Liver (tissue), 9 donors: ENCODE measurements around the gene TMEM63B. TPM values are rescaled to one million over a fixed set of nuclear protein-coding genes. Genes with fewer than 3 reads are reported as not detected.

Source experiments
- DNase-seq: peaks from one replicate; pipeline ENCODE4 v3.0.0-alpha.2; 2017; ENCODE audit warnings: low spot score
- H3K27ac ChIP-seq, 2 donors: one replicate each; pipeline ENCODE4 v1.7.0; 2013; ENCODE audit warnings: inconsistent platforms in 2 of 2, low read length in 2 of 2, control low read depth in 1 of 2, low read depth in 1 of 2, mild to moderate bottlenecking in 1 of 2
- H3K27me3 ChIP-seq, 4 donors: one replicate each; pipeline versions ENCODE4 v1.6.1 to v1.7.0; 2013; ENCODE audit warnings: low read length in 3 of 4, inconsistent platforms in 1 of 4, mild to moderate bottlenecking in 1 of 4, moderate library complexity in 1 of 4; ENCODE audit not compliant: control insufficient read depth in 4 of 4, insufficient read depth in 4 of 4
- H3K36me3 ChIP-seq, 4 donors: one replicate each; pipeline versions ENCODE4 v1.6.1 to v1.7.0; 2013; ENCODE audit warnings: low read length in 3 of 4, mild to moderate bottlenecking in 3 of 4, low read depth in 1 of 4, moderate library complexity in 1 of 4; ENCODE audit not compliant: control insufficient read depth in 4 of 4, insufficient read depth in 3 of 4
- H3K4me1 ChIP-seq, 4 donors: one replicate each; pipeline versions ENCODE4 v1.6.1 to v1.7.0; 2013; ENCODE audit warnings: low read length in 3 of 4, mild to moderate bottlenecking in 3 of 4, moderate library complexity in 1 of 4; ENCODE audit not compliant: control insufficient read depth in 4 of 4, insufficient read depth in 4 of 4
- H3K4me3 ChIP-seq, 3 donors: one replicate each; pipeline versions ENCODE4 v1.6.1 to v1.7.0; 2013; ENCODE audit warnings: low read length in 3 of 3, control low read depth in 1 of 3, low read depth in 1 of 3, mild to moderate bottlenecking in 1 of 3
- H3K9ac ChIP-seq, 2 donors: one replicate each; pipeline ENCODE4 v1.7.0; 2013; ENCODE audit warnings: low read length in 2 of 2, mild to moderate bottlenecking in 2 of 2, moderate library complexity in 2 of 2, control low read depth in 1 of 2, low read depth in 1 of 2
- H3K9me3 ChIP-seq, 4 donors: one replicate each; pipeline versions ENCODE4 v1.6.1 to v1.7.0; 2013; ENCODE audit warnings: low read length in 3 of 4; ENCODE audit not compliant: control insufficient read depth in 4 of 4
- ATF3 ChIP-seq: IDR thresholded peaks from 2 replicates; pipeline ENCODE4 v1.6.1; 2016; ENCODE audit warnings: antibody characterized with exemption
- EGR1 ChIP-seq, 2 donors: IDR thresholded peaks; 2 replicates each; pipeline ENCODE4 v1.6.1; 2016 to 2018; ENCODE audit warnings: antibody characterized with exemption in 2 of 2, low read depth in 2 of 2
- FOXA1 ChIP-seq: IDR thresholded peaks from 2 replicates; pipeline ENCODE4 v1.6.1; 2016; ENCODE audit warnings: antibody characterized with exemption
- GABPA ChIP-seq, 2 donors: IDR thresholded peaks in 1 of 2; conservative IDR thresholded peaks in 1 of 2; 2 replicates each; pipeline ENCODE4 v1.6.1; 2016; ENCODE audit warnings: antibody characterized with exemption in 2 of 2, mild to moderate bottlenecking in 1 of 2, moderate library complexity in 1 of 2
- HNF4A ChIP-seq, 2 donors: conservative IDR thresholded peaks; 2 replicates each; pipeline ENCODE4 v1.6.1; 2016; ENCODE audit warnings: antibody characterized with exemption in 2 of 2, mild to moderate bottlenecking in 2 of 2
- HNF4G ChIP-seq: IDR thresholded peaks from 2 replicates; pipeline ENCODE4 v1.6.1; 2016; ENCODE audit warnings: antibody characterized with exemption
- JUND ChIP-seq, 2 donors: IDR thresholded peaks; 2 replicates each; pipeline ENCODE4 v1.6.1; 2016; ENCODE audit warnings: antibody characterized with exemption in 2 of 2
- RAD21 ChIP-seq, 2 donors: IDR thresholded peaks; 2 replicates each; pipeline ENCODE4 v1.6.1; 2016; ENCODE audit warnings: antibody characterized with exemption in 2 of 2, mild to moderate bottlenecking in 2 of 2
- SP1 ChIP-seq: IDR thresholded peaks from 2 replicates; pipeline ENCODE4 v1.6.1; 2018; ENCODE audit warnings: antibody characterized with exemption, mild to moderate bottlenecking
- TAF1 ChIP-seq: conservative IDR thresholded peaks from 2 replicates; pipeline ENCODE4 v1.6.1; 2016; ENCODE audit warnings: antibody characterized with exemption, mild to moderate bottlenecking
- YY1 ChIP-seq: IDR thresholded peaks from 2 replicates; pipeline ENCODE4 v1.6.1; 2016; ENCODE audit warnings: antibody characterized with exemption, mild to moderate bottlenecking
- ZBTB33 ChIP-seq: IDR thresholded peaks from 2 replicates; pipeline ENCODE4 v1.6.1; 2016; ENCODE audit warnings: antibody characterized with exemption
- WGBS: extraction: QIAGEN DNeasy Blood & Tissue Kit; methylation state at CpG from one replicate; pipeline ENCODE4 v1.1.7; 2013; 5-methylcytosine and 5-hydroxymethylcytosine counted together
- polyA plus RNA-seq, 2 donors: library from polyadenylated mRNA; stranded (reverse) in 1 of 2; unstranded in 1 of 2; fragments of 200-250 nt in 1 of 2; fragments of >200 nt in 1 of 2; fragmentation: Nextera tagmentation in 1 of 2; extraction: Ambion mirVana in 1 of 2; gene quantifications; one replicate each; pipeline versions ENCODE4 v1.2.1 to v1.2.3, GENCODE V29; 2013 to 2015
- total RNA-seq, 2 donors: library from RNA; depleted of rRNA; stranded (reverse); fragments of >200 nt; gene quantifications; one replicate each; pipeline ENCODE4 v1.2.3, GENCODE V29; 2014
- TF ChIP-seq, protein P1 (sequence below): fragments of 150-350 bp; IDR thresholded peaks from 2 replicates; pipeline ENCODE4 v1.5.1; 2017; ENCODE audit warnings: improper control_type of control experiment, low read depth, low read length; ENCODE audit not compliant: missing input control
- TF ChIP-seq, protein P2 (sequence below): IDR thresholded peaks from 2 replicates; pipeline ENCODE4 v1.6.1; 2016; ENCODE audit warnings: antibody characterized with exemption, mild to moderate bottlenecking
- TF ChIP-seq, protein P3 (sequence below): IDR thresholded peaks from 2 replicates; pipeline ENCODE4 v1.6.1; 2016; ENCODE audit warnings: antibody characterized with exemption
- donor health status: healthy.
- donor health status: healthy.
- donor health status: healthy.
- donor health status: healthy.
- donor health status: healthy.

TMEM63B gene
- total and polyA plus RNA-seq, 4 donors: 9.6 to 64.9 (median 37.6) TPM

GRCh38 chr6:44182911-44183390, 55.6 kb downstream of the TMEM63B start:
- 97% methylated on average over 4 of the region's 4 CpGs for WGBS
- H3K4me1 ChIP-seq: peaks cover 0 to 6% (median 0%) of the 10 kb centered on the region in 4 donors
- TF ChIP-seq FOXA1: no peak
- no peak for TF ChIP-seq YY1
- TF ChIP-seq HNF4G: no peak
- no peak for TF ChIP-seq EGR1 (IDR thresholded peaks at IDR 0.05; ENCODE audit: low read depth in 2 of 2)
- TF ChIP-seq, protein P1, sequence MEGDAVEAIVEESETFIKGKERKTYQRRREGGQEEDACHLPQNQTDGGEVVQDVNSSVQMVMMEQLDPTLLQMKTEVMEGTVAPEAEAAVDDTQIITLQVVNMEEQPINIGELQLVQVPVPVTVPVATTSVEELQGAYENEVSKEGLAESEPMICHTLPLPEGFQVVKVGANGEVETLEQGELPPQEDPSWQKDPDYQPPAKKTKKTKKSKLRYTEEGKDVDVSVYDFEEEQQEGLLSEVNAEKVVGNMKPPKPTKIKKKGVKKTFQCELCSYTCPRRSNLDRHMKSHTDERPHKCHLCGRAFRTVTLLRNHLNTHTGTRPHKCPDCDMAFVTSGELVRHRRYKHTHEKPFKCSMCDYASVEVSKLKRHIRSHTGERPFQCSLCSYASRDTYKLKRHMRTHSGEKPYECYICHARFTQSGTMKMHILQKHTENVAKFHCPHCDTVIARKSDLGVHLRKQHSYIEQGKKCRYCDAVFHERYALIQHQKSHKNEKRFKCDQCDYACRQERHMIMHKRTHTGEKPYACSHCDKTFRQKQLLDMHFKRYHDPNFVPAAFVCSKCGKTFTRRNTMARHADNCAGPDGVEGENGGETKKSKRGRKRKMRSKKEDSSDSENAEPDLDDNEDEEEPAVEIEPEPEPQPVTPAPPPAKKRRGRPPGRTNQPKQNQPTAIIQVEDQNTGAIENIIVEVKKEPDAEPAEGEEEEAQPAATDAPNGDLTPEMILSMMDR: no peak
- no peak for TF ChIP-seq TAF1
- TF ChIP-seq ZBTB33: no peak
- TF ChIP-seq, protein P2, sequence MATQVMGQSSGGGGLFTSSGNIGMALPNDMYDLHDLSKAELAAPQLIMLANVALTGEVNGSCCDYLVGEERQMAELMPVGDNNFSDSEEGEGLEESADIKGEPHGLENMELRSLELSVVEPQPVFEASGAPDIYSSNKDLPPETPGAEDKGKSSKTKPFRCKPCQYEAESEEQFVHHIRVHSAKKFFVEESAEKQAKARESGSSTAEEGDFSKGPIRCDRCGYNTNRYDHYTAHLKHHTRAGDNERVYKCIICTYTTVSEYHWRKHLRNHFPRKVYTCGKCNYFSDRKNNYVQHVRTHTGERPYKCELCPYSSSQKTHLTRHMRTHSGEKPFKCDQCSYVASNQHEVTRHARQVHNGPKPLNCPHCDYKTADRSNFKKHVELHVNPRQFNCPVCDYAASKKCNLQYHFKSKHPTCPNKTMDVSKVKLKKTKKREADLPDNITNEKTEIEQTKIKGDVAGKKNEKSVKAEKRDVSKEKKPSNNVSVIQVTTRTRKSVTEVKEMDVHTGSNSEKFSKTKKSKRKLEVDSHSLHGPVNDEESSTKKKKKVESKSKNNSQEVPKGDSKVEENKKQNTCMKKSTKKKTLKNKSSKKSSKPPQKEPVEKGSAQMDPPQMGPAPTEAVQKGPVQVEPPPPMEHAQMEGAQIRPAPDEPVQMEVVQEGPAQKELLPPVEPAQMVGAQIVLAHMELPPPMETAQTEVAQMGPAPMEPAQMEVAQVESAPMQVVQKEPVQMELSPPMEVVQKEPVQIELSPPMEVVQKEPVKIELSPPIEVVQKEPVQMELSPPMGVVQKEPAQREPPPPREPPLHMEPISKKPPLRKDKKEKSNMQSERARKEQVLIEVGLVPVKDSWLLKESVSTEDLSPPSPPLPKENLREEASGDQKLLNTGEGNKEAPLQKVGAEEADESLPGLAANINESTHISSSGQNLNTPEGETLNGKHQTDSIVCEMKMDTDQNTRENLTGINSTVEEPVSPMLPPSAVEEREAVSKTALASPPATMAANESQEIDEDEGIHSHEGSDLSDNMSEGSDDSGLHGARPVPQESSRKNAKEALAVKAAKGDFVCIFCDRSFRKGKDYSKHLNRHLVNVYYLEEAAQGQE: no peak
- H3K36me3 ChIP-seq: no peaks in the 10 kb centered on the region
- H3K4me3 ChIP-seq: no peak overlapping the region
- no peak overlapping the region for H3K9ac ChIP-seq
- no peaks in the 10 kb centered on the region for H3K27me3 ChIP-seq
- H3K27ac ChIP-seq: no peak overlapping the region
- no peak for DNase-seq
- H3K9me3 ChIP-seq: no peaks in the 10 kb centered on the region

- Histone ChIP-seq H3K9ac (no peak overlapping the region), H3K4me3 (no peak overlapping the region), H3K27ac (no peak overlapping the region), H3K9me3 (no peaks in the 10 kb centered on the region), H3K4me1 (peaks cover 0 to 6% (median 0%) of the 10 kb centered on the region in 4 donors), H3K27me3 (no peaks in the 10 kb centered on the region), H3K36me3 (no peaks in the 10 kb centered on the region)
- 81% methylated on average over 9 of the region's 9 CpGs for WGBS
- DNase-seq: no peak
- TF ChIP-seq HNF4A (conservative IDR thresholded peaks at IDR 0.05) (no peak), YY1 (no peak), RAD21 (IDR thresholded peaks at IDR 0.05) (no peak), ATF3 (no peak), SP1 (no peak), JUND (IDR thresholded peaks at IDR 0.05) (no peak), ZBTB33 (no peak), TAF1 (no peak), GABPA (IDR thresholded peaks at IDR 0.05 in 1 of 2, conservative IDR thresholded peaks at IDR 0.05 in 1 of 2) (no peak), HNF4G (no peak), EGR1 (IDR thresholded peaks at IDR 0.05; ENCODE audit: low read depth in 2 of 2) (no peak)
- TF ChIP-seq, protein P1: no peak
- TF ChIP-seq, protein P3, sequence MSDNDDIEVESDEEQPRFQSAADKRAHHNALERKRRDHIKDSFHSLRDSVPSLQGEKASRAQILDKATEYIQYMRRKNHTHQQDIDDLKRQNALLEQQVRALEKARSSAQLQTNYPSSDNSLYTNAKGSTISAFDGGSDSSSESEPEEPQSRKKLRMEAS: no peak
Measured at GRCh38 chr6:44183783-44184182, 56.4 kb downstream of the TMEM63B start.
